GM12878 (cell line): ENCODE results near the gene BEGAIN. TPM values are rescaled to one million over a fixed set of nuclear protein-coding genes. Genes with fewer than 3 reads are reported as not detected.

Experiments used
- ATAC-seq: fragments of 200-7000 bp; cut with Tn5 transposase; 3 replicates; pipeline ENCODE4 v1.9.1; 2020; ENCODE audit warnings: mild to moderate bottlenecking, moderate library complexity
- BruUV-seq: library from RNA; stranded (reverse); fragments of 400-500 nt; replicated peaks from 2 replicates; lab custom pipeline; 2021; lab: Mats Ljungman, UMichigan
- CTCF ChIA-PET: fragments of 300-600 bp; sonication (Branson Sonifier 250); formaldehyde crosslinking; extraction: SDS; loops from one replicate; lab custom pipeline; 2021; ENCODE audit warnings: inconsistent platforms; lab: Yijun Ruan, JAX
- POLR2A ChIA-PET: fragments of 350-600 bp; formaldehyde crosslinking; extraction: SDS; loops from one replicate; lab custom pipeline; 2021; ENCODE audit warnings: inconsistent platforms; lab: Charles Lee
- RAD21 ChIA-PET: fragments of 300-600 bp; sonication (Branson Sonifier 250); formaldehyde crosslinking; loops from one replicate; lab custom pipeline; 2023; ENCODE audit warnings: antibody characterized with exemption; ENCODE audit not compliant: unreplicated experiment; lab: Charles Lee
- SMC1A ChIA-PET: fragments of 300-600 bp; sonication (Branson Sonifier 250); formaldehyde crosslinking; loops from one replicate; lab custom pipeline; 2023; ENCODE audit not compliant: unreplicated experiment, uncharacterized antibody; lab: Charles Lee
- DNase-seq: peaks from one replicate; pipeline ENCODE4 v3.0.0-alpha.2; 2011; ENCODE audit warnings: low read depth, low spot score
- FAIRE-seq: peaks from 3 replicates; lab custom pipeline; 2011; peaks lifted over from hg19 to GRCh38; lab: Jason Lieb, UNC
- H2AFZ ChIP-seq: 2 replicates; pipeline ENCODE4 v1.6.0; 2011; ENCODE audit warnings: low read depth, low read length, control low read depth; ENCODE audit not compliant: control insufficient read depth
- H3K27ac ChIP-seq: 2 replicates; pipeline ENCODE4 v1.5.1; 2011; ENCODE audit warnings: control low read depth; ENCODE audit not compliant: control insufficient read depth, insufficient read depth
- H3K27me3 ChIP-seq, 2 experiments: replicated peaks in 1 of 2; 2 replicates each; pipeline versions ENCODE4 v1.6.0 to v1.6.1; 2011; ENCODE audit warnings: low read length in 1 of 2; ENCODE audit not compliant: control insufficient read depth in 2 of 2, insufficient read depth in 2 of 2
- H3K36me3 ChIP-seq, 2 experiments: 2 replicates each; pipeline ENCODE4 v1.5.1; 2011; ENCODE audit warnings: low read length in 1 of 2; ENCODE audit not compliant: control insufficient read depth in 2 of 2, insufficient read depth in 2 of 2
- H3K4me1 ChIP-seq: 2 replicates; pipeline ENCODE4 v1.6.1; 2011; ENCODE audit warnings: mild to moderate bottlenecking, low read length, moderate library complexity, mixed read lengths; ENCODE audit not compliant: control insufficient read depth, insufficient read depth
- H3K4me2 ChIP-seq: 2 replicates; pipeline ENCODE4 v1.6.0; 2011; ENCODE audit warnings: control low read depth; ENCODE audit not compliant: control insufficient read depth, insufficient read depth
- H3K4me3 ChIP-seq: fragments of 200-600 bp; sonication (generic); 2 replicates; pipeline ENCODE4 v1.5.1; 2016
- H3K79me2 ChIP-seq: 2 replicates; pipeline ENCODE4 v1.6.0; 2011; ENCODE audit warnings: low read length; ENCODE audit not compliant: control insufficient read depth, insufficient read depth
- H3K9ac ChIP-seq: 2 replicates; pipeline ENCODE4 v1.8.0; 2011; ENCODE audit warnings: low read length, control low read depth, mixed read lengths; ENCODE audit not compliant: control insufficient read depth, insufficient read depth
- H3K9me3 ChIP-seq: replicated peaks from 3 replicates; pipeline ENCODE4 v1.5.1; 2011; ENCODE audit warnings: mild to moderate bottlenecking, low read length; ENCODE audit not compliant: control insufficient read depth, insufficient read depth
- H4K20me1 ChIP-seq: 2 replicates; pipeline ENCODE4 v1.6.0; 2011; ENCODE audit not compliant: control insufficient read depth, insufficient read depth
- ATF7 ChIP-seq: fragments of 450-650 bp; IDR thresholded peaks from 2 replicates; pipeline ENCODE4 v1.6.1; 2016; ENCODE audit warnings: low read depth, mild to moderate bottlenecking
- CHD1 ChIP-seq: IDR thresholded peaks from 2 replicates; pipeline ENCODE4 v1.6.1; 2012; ENCODE audit warnings: low read depth, low read length, improper control_type of control experiment
- CUX1 ChIP-seq: IDR thresholded peaks from 2 replicates; pipeline ENCODE4 v1.6.1; 2012; ENCODE audit warnings: improper control_type of control experiment, low read depth, low read length; ENCODE audit not compliant: insufficient replicate concordance
- HDAC2 ChIP-seq: fragments of 200-600 bp; sonication (generic); IDR thresholded peaks from 2 replicates; pipeline ENCODE4 v1.6.1; 2017
- HDGF ChIP-seq: fragments of 450-650 bp; IDR thresholded peaks from 2 replicates; pipeline ENCODE4 v1.6.1; 2016; ENCODE audit warnings: antibody characterized with exemption
- IRF5 ChIP-seq: fragments of 450-650 bp; IDR thresholded peaks from 2 replicates; pipeline ENCODE4 v1.6.1; 2017; ENCODE audit warnings: borderline replicate concordance
- NR2C1 ChIP-seq: fragments of 450-650 bp; IDR thresholded peaks from 2 replicates; pipeline ENCODE4 v1.6.1; 2017; ENCODE audit warnings: antibody characterized with exemption, mild to moderate bottlenecking, moderate library complexity
- NRF1 ChIP-seq: conservative IDR thresholded peaks from 2 replicates; pipeline ENCODE4 v1.6.1; 2011; ENCODE audit warnings: mild to moderate bottlenecking, low read depth, low read length, improper control_type of control experiment
- RAD21 ChIP-seq: IDR thresholded peaks from 2 replicates; pipeline ENCODE4 v1.6.1; 2011; ENCODE audit warnings: mild to moderate bottlenecking, low read depth, low read length, moderate library complexity; ENCODE audit not compliant: insufficient read depth
- RBBP5 ChIP-seq: fragments of 200-600 bp; sonication (generic); conservative IDR thresholded peaks from 2 replicates; pipeline ENCODE4 v1.6.1; 2016
- SP1 ChIP-seq: IDR thresholded peaks from one replicate; pipeline ENCODE4 v1.6.1; 2011; ENCODE audit warnings: low read depth, low read length
- TCF3 ChIP-seq: IDR thresholded peaks from 2 replicates; pipeline ENCODE4 v1.6.1; 2012; ENCODE audit warnings: low read depth, mild to moderate bottlenecking, low read length, borderline replicate concordance; ENCODE audit not compliant: insufficient read depth
- YY1 ChIP-seq: IDR thresholded peaks from 2 replicates; pipeline ENCODE4 v1.6.1; 2011; ENCODE audit warnings: low read depth, mild to moderate bottlenecking, low read length
- ZNF217 ChIP-seq: fragments of 450-650 bp; IDR thresholded peaks from 2 replicates; pipeline ENCODE4 v1.6.1; 2017; ENCODE audit warnings: antibody characterized with exemption, mild to moderate bottlenecking
- WGBS: methylation state at CpG from one replicate; pipeline ENCODE4 v1.1.6; 2016; ENCODE audit warnings: low lambda C conversion rate; ENCODE audit not compliant: insufficient replicate concordance, insufficient coverage; ENCODE audit errors: missing lambda C conversion rate; 5-methylcytosine and 5-hydroxymethylcytosine counted together
- in situ Hi-C: fragments of 300-500 bp; cut with MboI; formaldehyde crosslinking; loops from 9 replicates; pipeline ENCODE4 v1.14.3; 2018; ENCODE audit warnings: mixed read lengths
- intact Hi-C: fragments of 100-400 bp; cut with micrococcal nuclease; formaldehyde crosslinking; loops from one replicate; pipeline ENCODE4 v1.14.2; 2022; ENCODE audit not compliant: unreplicated experiment
- polyA plus RNA-seq, 11 experiments: library from polyadenylated mRNA; depleted of rRNA in 4 of 11; unstranded in 6 of 11; stranded (reverse) in 5 of 11; fragments of >200 nt; fragmentation: Nextera tagmentation in 4 of 11; fragmentation: Illumina TruSeq in 1 of 11; extraction: Ambion mirVana in 4 of 11; extraction: Trizol in 1 of 11; gene quantifications; 1 replicate in 1 of 11; 2 replicates in 10 of 11; pipeline versions ENCODE4 v1.2.1 to v1.2.3, GENCODE V29; 2011 to 2016; ENCODE audit warnings: inconsistent platforms in 2 of 11, missing spikeins in 2 of 11, low read depth in 1 of 11
- total RNA-seq, 4 experiments: library from RNA; depleted of rRNA in 3 of 4; stranded (reverse); fragments of >200 nt in 3 of 4; fragmentation: Illumina TruSeq in 1 of 4; extraction: Trizol in 1 of 4; gene quantifications; 2 replicates each; pipeline versions ENCODE4 v1.2.1 to v1.2.3, GENCODE V29; 2013 to 2021
- TF ChIP-seq, protein P1 (sequence below): IDR thresholded peaks from 2 replicates; pipeline ENCODE4 v1.6.1; 2011; ENCODE audit warnings: mild to moderate bottlenecking, low read depth, low read length, moderate library complexity; ENCODE audit not compliant: insufficient replicate concordance

The BEGAIN gene
- total and polyA plus RNA-seq, 10 of the 15 experiments (the other 5 are each of a cell fraction or from before 2014, with no cell fraction given) = 0.01 to 0.31 (median 0.06) TPM; not detected in 5

GRCh38 chr14:100522616-100523099 is 64.6 kb downstream of the BEGAIN start:
- Histone ChIP-seq H3K4me2 (no peak overlapping the region), H3K9me3 (no peaks in the 10 kb centered on the region; the same call in 2 of the 3 replicates), H4K20me1 (no peaks in the 10 kb centered on the region), H3K4me3 (no peak overlapping the region), H3K9ac (no peak overlapping the region), H3K79me2 (no peaks in the 10 kb centered on the region), H3K36me3 (no peaks in the 10 kb centered on the region; a peak in 1 of 4 replicates), H3K4me1 (no peaks in the 10 kb centered on the region), H2AFZ (no peak overlapping the region), H3K27me3 (no peaks in the 10 kb centered on the region), H3K27ac (no peak overlapping the region)
- intact Hi-C loops = no loop called here
- CTCF ChIA-PET = interaction anchor here (1.2 kb wide), 1 partner anchor 123 kb away, joined by 4 read pairs; no protein-coding TSS in a partner anchor
- RAD21 ChIA-PET = no interaction called here
- 33% methylated on average over 6 of the region's 6 CpGs for WGBS
- POLR2A ChIA-PET = no interaction called here
- ATAC-seq (no peak), DNase-seq (no peak), FAIRE-seq (no peak)
- in situ Hi-C loops = no loop called here
- TF ChIP-seq TCF3 (no peak), ZNF217 (no peak), ATF7 (no peak), NR2C1 (no peak), CUX1 (no peak), HDGF (no peak), RAD21 (no peak), RBBP5 (no peak), HDAC2 (no peak), NRF1 (no peak), YY1 (no peak), IRF5 (no peak), SP1 (no peak), CHD1 (no peak)
- TF ChIP-seq, protein P1, sequence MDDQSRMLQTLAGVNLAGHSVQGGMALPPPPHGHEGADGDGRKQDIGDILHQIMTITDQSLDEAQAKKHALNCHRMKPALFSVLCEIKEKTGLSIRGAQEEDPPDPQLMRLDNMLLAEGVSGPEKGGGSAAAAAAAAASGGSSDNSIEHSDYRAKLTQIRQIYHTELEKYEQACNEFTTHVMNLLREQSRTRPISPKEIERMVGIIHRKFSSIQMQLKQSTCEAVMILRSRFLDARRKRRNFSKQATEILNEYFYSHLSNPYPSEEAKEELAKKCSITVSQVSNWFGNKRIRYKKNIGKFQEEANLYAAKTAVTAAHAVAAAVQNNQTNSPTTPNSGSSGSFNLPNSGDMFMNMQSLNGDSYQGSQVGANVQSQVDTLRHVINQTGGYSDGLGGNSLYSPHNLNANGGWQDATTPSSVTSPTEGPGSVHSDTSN = no peak
- SMC1A ChIA-PET = no interaction called here
- no TSS peak for BruUV-seq
